Ovary (tissue), 9 donors: ENCODE results near the gene ZSWIM7. TPM values are rescaled to one million over a fixed set of nuclear protein-coding genes. Genes with fewer than 3 reads are reported as not detected.
A peak's percentile ranks its signal among the peaks of the same experiment; 100 is the strongest.

Experiments used
- DNase-seq, 5 donors: peaks; one replicate each; pipeline ENCODE4 v3.0.0-alpha.2; 2019 to 2020
- H3K27ac ChIP-seq, 2 donors: fragments of 200-600 bp; one replicate each; pipeline versions ENCODE4 v1.5.1 to v1.8.0; 2019 to 2022
- H3K27me3 ChIP-seq: fragments of 200-600 bp; one replicate; pipeline ENCODE4 v1.8.0; 2022
- H3K36me3 ChIP-seq: fragments of 200-600 bp; sonication (generic); one replicate; pipeline ENCODE4 v1.5.1; 2019
- H3K4me1 ChIP-seq: one replicate; pipeline ENCODE4 v1.8.1; 2013; ENCODE audit warnings: mild to moderate bottlenecking, moderate library complexity; ENCODE audit not compliant: insufficient read depth
- H3K4me3 ChIP-seq: fragments of 200-600 bp; sonication (generic); one replicate; pipeline ENCODE4 v1.5.1; 2017
- H3K9me3 ChIP-seq, 2 donors: fragments of 200-600 bp in 1 of 2; sonication (generic) in 1 of 2; one replicate each; pipeline versions ENCODE4 v1.5.1 to v1.8.1; 2013 to 2019; ENCODE audit warnings: mild to moderate bottlenecking in 1 of 2, moderate library complexity in 1 of 2
- EP300 ChIP-seq: sonication (generic); formaldehyde crosslinking; IDR thresholded peaks from one replicate; pipeline ENCODE4 v1.6.1; 2017; ENCODE audit warnings: antibody characterized with exemption
- POLR2A ChIP-seq: fragments of 450-650 bp; IDR thresholded peaks from one replicate; pipeline ENCODE4 v1.6.1; 2017; ENCODE audit warnings: antibody characterized with exemption, mild to moderate bottlenecking, moderate library complexity
- WGBS, 3 donors: extraction: QIAGEN DNeasy Blood & Tissue Kit in 1 of 3; methylation state at CpG; one replicate each; pipeline versions ENCODE4 v1.1.5 to v1.1.7; 2013 to 2017; 5-methylcytosine and 5-hydroxymethylcytosine counted together
- intact Hi-C, 4 donors: fragments of 100-400 bp; cut with DNase I; formaldehyde crosslinking; loops; one replicate each; pipeline versions ENCODE4 v1.11.0 to v1.15.1; 2022 to 2023
- polyA plus RNA-seq, 2 donors: library from polyadenylated mRNA; stranded (reverse); fragments of 200-250 nt in 1 of 2; fragments of 350-450 nt in 1 of 2; fragmentation: Illumina TruSeq in 1 of 2; extraction: RNeasy Lipid Tissue Mini Kit (QIAGEN cat#74804) in 1 of 2; gene quantifications; one replicate each; pipeline ENCODE4 v1.2.3, GENCODE V29; 2013 to 2014
- total RNA-seq, 7 donors: library from RNA; depleted of rRNA in 2 of 7; stranded (reverse); fragments of >200 nt in 2 of 7; fragmentation: NEBNext Ultra II Directional in 3 of 7; extraction: Animal tissue kit (Norgen Biotek cat#: 25700) in 3 of 7; gene quantifications; one replicate each; pipeline versions ENCODE4 v1.1.0 to v1.2.4, GENCODE V29; 2016 to 2023
- TF ChIP-seq, protein P1 (sequence below), 3 donors: fragments of 450-650 bp in 2 of 3; fragments of 200-600 bp in 1 of 3; IDR thresholded peaks; one replicate each; pipeline versions ENCODE4 v1.5.1 to v1.8.0; 2016 to 2022; ENCODE audit warnings: antibody characterized with exemption in 3 of 3, mild to moderate bottlenecking in 1 of 3
- donor health status: DM: no; HTN: no; CAD: no; lungs with moderate emphysema.
- donor health status: DM: no; HTN: no; CAD: no.
- donor health status: Bipolar disorder and iron deficiency.
- donor health status: DM: yes; HTN: yes; CAD: no.
- donor health status: DM: no; HTN: no; CAD: no.
- donor health status: DM: yes; HTN: yes; CAD: no.

Gene ZSWIM7
- total and polyA plus RNA-seq, 9 donors, result 14.4 to 62.5 (median 25.7) TPM

DNA sequence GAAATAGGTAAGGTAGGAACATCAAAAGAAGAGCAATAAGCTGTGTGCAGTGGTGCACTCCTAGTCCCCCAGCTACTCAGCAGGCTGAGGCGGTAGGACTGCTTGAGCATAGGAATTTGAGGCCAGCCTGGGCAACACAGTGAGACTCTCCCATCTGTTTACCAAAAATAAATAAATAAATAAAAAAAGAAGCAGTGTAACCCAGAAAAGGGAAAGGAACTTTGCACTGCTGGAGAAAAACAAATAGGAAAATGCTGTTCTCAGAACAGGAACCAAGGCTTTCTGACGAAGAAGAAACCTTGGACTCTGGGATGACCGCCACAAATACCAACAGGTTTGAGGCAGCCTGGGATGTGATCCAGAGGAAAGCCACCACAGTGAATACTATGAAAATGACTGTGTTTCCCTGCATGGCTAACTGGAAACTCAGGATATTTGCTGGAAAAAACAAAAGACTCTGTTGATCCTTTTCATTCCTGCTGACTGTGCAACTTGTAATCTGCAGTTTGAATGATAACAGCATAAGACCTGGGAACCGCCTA is 41.3 kb upstream of the ZSWIM7 start:
- no peaks in the 10 kb centered on the region for H3K9me3 ChIP-seq
- no peaks in the 10 kb centered on the region for H3K36me3 ChIP-seq
- TF ChIP-seq EP300, result no peak
- no peak for TF ChIP-seq POLR2A
- TF ChIP-seq, protein P1, sequence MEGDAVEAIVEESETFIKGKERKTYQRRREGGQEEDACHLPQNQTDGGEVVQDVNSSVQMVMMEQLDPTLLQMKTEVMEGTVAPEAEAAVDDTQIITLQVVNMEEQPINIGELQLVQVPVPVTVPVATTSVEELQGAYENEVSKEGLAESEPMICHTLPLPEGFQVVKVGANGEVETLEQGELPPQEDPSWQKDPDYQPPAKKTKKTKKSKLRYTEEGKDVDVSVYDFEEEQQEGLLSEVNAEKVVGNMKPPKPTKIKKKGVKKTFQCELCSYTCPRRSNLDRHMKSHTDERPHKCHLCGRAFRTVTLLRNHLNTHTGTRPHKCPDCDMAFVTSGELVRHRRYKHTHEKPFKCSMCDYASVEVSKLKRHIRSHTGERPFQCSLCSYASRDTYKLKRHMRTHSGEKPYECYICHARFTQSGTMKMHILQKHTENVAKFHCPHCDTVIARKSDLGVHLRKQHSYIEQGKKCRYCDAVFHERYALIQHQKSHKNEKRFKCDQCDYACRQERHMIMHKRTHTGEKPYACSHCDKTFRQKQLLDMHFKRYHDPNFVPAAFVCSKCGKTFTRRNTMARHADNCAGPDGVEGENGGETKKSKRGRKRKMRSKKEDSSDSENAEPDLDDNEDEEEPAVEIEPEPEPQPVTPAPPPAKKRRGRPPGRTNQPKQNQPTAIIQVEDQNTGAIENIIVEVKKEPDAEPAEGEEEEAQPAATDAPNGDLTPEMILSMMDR (IDR thresholded peaks at IDR 0.05), result no peak
- H3K4me1 ChIP-seq, result peaks cover 4% of the 10 kb centered on the region
- H3K27me3 ChIP-seq, result no peaks in the 10 kb centered on the region
- peak; percentile 39 to 65 (median 57) for DNase-seq
- WGBS, 3 donors, result 18 to 27% (median 26%) methylated on average over 4 of the region's 4 CpGs
- peak overlapping the region in 1 of 2 donors; percentile 71 for H3K27ac ChIP-seq
- intact Hi-C loops, result no loop called here
- no peak overlapping the region for H3K4me3 ChIP-seq

DNA sequence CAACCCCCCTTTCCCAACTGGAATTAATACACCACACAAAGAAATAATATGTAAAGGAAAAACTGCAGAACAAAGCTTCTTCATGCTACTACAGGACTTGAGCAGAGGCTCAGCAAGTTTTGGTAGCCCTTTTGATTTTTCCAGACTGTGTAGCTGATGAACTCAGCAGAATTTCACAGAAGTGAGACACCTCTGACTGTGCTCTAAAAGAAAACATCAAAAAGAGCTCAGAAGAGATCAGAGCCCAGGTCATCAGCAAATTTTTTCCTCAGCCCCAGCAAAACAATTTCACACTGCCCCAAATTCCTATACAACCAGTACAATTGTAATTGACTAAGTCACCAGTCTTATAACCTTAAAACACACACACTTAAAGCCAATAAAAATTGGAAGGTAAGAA is 38.1 kb upstream of the ZSWIM7 start:
- Histone ChIP-seq H3K27ac (no peak overlapping the region), H3K27me3 (no peaks in the 10 kb centered on the region), H3K4me1 (peaks cover 4% of the 10 kb centered on the region), H3K9me3 (no peaks in the 10 kb centered on the region), H3K4me3 (no peak overlapping the region), H3K36me3 (no peaks in the 10 kb centered on the region)
- DNase-seq, result no peak
- TF ChIP-seq POLR2A (no peak), EP300 (no peak)
- TF ChIP-seq, protein P1 (IDR thresholded peaks at IDR 0.05), result no peak
- intact Hi-C loops, result no loop called here

DNA sequence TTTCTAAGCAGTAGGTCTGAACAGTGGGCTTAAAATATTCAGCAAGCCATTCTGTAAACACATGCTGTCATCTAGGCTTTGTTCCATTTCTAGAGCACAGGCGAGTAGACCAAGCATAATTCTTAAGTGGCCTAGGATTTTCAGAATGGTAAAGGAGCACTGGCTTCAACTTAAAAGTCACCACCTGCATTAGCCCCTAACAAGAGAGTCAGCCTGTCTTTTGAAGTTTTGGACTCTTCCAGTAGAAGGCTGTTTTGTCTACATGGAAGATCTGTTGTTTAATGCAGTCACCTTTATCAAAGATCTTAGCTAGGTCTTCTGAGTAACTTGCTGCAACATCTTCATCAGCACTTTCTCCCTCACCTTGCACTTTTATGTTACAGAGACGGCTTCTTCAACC is 36.8 kb upstream of the ZSWIM7 start:
- TF ChIP-seq POLR2A (no peak), EP300 (no peak)
- TF ChIP-seq, protein P1 (IDR thresholded peaks at IDR 0.05), result no peak
- H3K4me1 ChIP-seq, result peaks cover 1% of the 10 kb centered on the region
- H3K27ac ChIP-seq, result no peak overlapping the region
- no peak for DNase-seq
- WGBS, 3 donors, result 95 to 100% (median 98%) methylated on average over 2 of the region's 2 CpGs
- no peaks in the 10 kb centered on the region for H3K27me3 ChIP-seq
- no peaks in the 10 kb centered on the region for H3K36me3 ChIP-seq
- H3K4me3 ChIP-seq, result no peak overlapping the region
- intact Hi-C loops, result no loop called here
- H3K9me3 ChIP-seq, result no peaks in the 10 kb centered on the region

DNA sequence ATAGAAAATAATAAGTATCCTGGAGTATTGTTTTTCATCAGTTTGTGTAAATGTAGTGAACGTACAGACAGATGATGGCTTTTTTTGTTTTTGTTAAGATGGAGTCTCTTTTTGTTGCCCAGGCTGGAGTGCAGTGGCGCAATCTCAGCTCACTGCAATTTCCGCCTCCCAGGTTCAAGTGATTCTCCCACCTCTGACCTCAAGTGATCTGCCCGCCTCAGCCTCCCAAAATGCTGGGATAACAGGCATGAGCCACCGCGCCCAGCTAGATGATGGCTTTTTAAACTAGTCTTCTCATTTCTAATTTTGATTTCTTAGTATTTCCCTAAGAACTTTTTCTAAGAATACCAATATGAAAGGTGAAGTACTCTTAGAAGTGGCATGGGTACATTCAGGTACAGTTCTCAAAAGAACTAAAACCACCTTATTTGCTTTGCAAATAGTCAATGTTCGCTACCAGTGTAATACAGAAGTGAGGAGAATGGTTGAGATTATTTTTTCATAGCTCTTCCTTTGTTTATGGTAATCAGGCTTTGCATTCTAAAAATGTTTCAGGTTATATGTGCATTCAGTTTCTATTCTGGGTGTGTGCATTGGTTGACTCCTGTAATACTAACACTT is 34.3 kb upstream of the ZSWIM7 start:
- intact Hi-C loops, result no loop called here
- H3K27me3 ChIP-seq, result no peaks in the 10 kb centered on the region
- no peak for DNase-seq
- H3K4me1 ChIP-seq, result no peaks in the 10 kb centered on the region
- TF ChIP-seq POLR2A, result no peak
- TF ChIP-seq, protein P1 (IDR thresholded peaks at IDR 0.05), result no peak
- no peak for TF ChIP-seq EP300
- H3K36me3 ChIP-seq, result no peaks in the 10 kb centered on the region
- H3K9me3 ChIP-seq, result no peaks in the 10 kb centered on the region
- no peak overlapping the region for H3K27ac ChIP-seq
- WGBS, 3 donors, result 96 to 97% (median 97%) methylated on average over 7 of the region's 7 CpGs
- H3K4me3 ChIP-seq, result no peak overlapping the region
